ENCODE data around the gene MYH15.

DNA sequence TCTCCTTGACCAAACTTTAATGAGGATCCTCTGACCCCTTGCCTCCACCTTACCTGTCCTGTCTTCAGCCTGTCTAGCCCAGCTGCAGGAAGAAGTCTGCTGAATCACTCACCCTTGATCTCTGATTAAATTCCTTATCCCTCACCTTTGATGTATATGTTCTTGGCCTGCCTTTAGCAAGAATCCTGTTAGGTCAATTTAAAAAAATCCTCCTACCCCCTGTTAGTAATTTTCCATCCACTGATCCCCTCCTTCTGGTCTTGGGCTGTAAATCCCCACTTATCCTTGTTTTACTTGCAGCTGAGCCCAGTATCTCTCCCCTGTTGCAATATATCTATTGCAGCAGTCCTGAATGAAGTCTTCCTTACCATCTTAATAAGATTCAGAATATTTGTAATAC lies 39.0 kb downstream of the MYH15 start:
- TF ChIP-seq, protein P1, sequence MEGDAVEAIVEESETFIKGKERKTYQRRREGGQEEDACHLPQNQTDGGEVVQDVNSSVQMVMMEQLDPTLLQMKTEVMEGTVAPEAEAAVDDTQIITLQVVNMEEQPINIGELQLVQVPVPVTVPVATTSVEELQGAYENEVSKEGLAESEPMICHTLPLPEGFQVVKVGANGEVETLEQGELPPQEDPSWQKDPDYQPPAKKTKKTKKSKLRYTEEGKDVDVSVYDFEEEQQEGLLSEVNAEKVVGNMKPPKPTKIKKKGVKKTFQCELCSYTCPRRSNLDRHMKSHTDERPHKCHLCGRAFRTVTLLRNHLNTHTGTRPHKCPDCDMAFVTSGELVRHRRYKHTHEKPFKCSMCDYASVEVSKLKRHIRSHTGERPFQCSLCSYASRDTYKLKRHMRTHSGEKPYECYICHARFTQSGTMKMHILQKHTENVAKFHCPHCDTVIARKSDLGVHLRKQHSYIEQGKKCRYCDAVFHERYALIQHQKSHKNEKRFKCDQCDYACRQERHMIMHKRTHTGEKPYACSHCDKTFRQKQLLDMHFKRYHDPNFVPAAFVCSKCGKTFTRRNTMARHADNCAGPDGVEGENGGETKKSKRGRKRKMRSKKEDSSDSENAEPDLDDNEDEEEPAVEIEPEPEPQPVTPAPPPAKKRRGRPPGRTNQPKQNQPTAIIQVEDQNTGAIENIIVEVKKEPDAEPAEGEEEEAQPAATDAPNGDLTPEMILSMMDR (conservative IDR thresholded peaks at IDR 0.05; ENCODE audit: low read length), result no peak
- TF ChIP-seq EZH2phosphoT487 (IDR thresholded peaks at IDR 0.05; ENCODE audit: borderline replicate concordance, low read depth, low read length), result no peak

All from OCI-LY7 (cell line).